Measurements from ENCODE around the gene SLC4A8.

DNA sequence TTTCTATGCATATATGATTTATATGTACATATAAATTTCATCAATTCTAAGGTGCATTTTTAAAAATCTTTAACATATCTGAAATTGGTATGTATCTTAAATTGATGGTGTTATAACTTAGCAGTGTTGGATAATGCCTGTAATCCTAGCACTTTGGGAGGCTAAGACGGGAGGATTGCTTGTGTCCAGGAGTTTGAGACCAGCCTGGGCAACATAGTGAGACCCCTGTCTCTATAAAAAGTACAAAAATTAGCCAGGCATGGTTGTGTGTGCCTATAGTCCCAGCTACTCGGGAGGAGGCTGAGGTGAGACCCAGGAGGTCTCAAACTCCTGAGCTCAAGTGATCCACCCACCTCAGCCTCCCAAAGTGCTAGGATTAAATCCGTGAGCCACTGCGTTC is 27.0 kb upstream of the SLC4A8 start:
- TF ChIP-seq, protein P1, sequence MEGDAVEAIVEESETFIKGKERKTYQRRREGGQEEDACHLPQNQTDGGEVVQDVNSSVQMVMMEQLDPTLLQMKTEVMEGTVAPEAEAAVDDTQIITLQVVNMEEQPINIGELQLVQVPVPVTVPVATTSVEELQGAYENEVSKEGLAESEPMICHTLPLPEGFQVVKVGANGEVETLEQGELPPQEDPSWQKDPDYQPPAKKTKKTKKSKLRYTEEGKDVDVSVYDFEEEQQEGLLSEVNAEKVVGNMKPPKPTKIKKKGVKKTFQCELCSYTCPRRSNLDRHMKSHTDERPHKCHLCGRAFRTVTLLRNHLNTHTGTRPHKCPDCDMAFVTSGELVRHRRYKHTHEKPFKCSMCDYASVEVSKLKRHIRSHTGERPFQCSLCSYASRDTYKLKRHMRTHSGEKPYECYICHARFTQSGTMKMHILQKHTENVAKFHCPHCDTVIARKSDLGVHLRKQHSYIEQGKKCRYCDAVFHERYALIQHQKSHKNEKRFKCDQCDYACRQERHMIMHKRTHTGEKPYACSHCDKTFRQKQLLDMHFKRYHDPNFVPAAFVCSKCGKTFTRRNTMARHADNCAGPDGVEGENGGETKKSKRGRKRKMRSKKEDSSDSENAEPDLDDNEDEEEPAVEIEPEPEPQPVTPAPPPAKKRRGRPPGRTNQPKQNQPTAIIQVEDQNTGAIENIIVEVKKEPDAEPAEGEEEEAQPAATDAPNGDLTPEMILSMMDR (conservative IDR thresholded peaks at IDR 0.05) = no peak
- TF ChIP-seq EZH2 (IDR thresholded peaks at IDR 0.05; ENCODE audit: low read depth) = no peak
